ENCODE results near the gene LCP2. TPM values are rescaled to one million over a fixed set of nuclear protein-coding genes. Genes with fewer than 3 reads are reported as not detected.

The LCP2 gene
- total and polyA plus RNA-seq, 10 of the 15 experiments (the other 5 are each of a cell fraction or from before 2014, with no cell fraction given): 8.0 to 50.5 (median 20.6) TPM

- Histone ChIP-seq H3K79me2 (ENCODE audit: control insufficient read depth, insufficient read depth, low read length) (no peaks in the 10 kb centered on the region), H4K20me1 (ENCODE audit: control insufficient read depth, insufficient read depth) (no peaks in the 10 kb centered on the region), H3K4me2 (ENCODE audit: control insufficient read depth, insufficient read depth) (no peak overlapping the region), H2AFZ (ENCODE audit: control insufficient read depth, low read depth, low read length) (no peak overlapping the region), H3K4me3 (no peak overlapping the region), H3K4me1 (ENCODE audit: control insufficient read depth, insufficient read depth, low read length) (no peaks in the 10 kb centered on the region), H3K9ac (ENCODE audit: control insufficient read depth, insufficient read depth, low read length) (no peak overlapping the region), H3K27me3 (replicated peaks in 1 of 2; ENCODE audit: control insufficient read depth in 2 of 2, insufficient read depth in 2 of 2, low read length in 1 of 2) (0 out of 4 replicates have a peak, but pooled peaks cover 0 to 2% of the 10 kb centered on the region in 2 experiments), H3K36me3 (ENCODE audit: control insufficient read depth in 2 of 2, insufficient read depth in 2 of 2, low read length in 1 of 2) (no peaks in the 10 kb centered on the region), H3K27ac (ENCODE audit: control insufficient read depth, insufficient read depth) (no peak overlapping the region), H3K9me3 (replicated peaks; ENCODE audit: control insufficient read depth, insufficient read depth, low read length) (no peaks in the 10 kb centered on the region)
- intact Hi-C loops (cut with micrococcal nuclease; ENCODE audit: unreplicated experiment) (no loop called here), in situ Hi-C loops (cut with MboI) (loop anchor here (10.0 kb wide), 1 partner anchor 405 kb away; no protein-coding TSS in a partner anchor)
- RAD21 ChIA-PET (ENCODE audit: unreplicated experiment): interaction anchor here (0.7 to 1.3 kb wide), 2 partner anchors 38 to 206 kb away, joined by 3 read pairs; no protein-coding TSS in a partner anchor
- SMC1A ChIA-PET (ENCODE audit: uncharacterized antibody, unreplicated experiment): interaction anchor here (0.8 to 1.4 kb wide), 5 partner anchors 11 to 201 kb away, joined by 3 to 4 read pairs (median 3); no protein-coding TSS in a partner anchor
- CTCF ChIA-PET: interaction anchor here (1.0 to 2.2 kb wide), 3 partner anchors 119 to 206 kb away, joined by 4 to 8 read pairs (median 7); no protein-coding TSS in a partner anchor
- WGBS (ENCODE audit: insufficient coverage, insufficient replicate concordance, low lambda C conversion rate, missing lambda C conversion rate): 10% methylated on average over 2 of the region's 2 CpGs
- POLR2A ChIA-PET: no interaction called here
- DNase-seq (ENCODE audit: low read depth, low spot score) (no peak), ATAC-seq (no peak), FAIRE-seq (no peak)
- BruUV-seq (replicated peaks): no TSS peak
- TF ChIP-seq STAT3 (IDR thresholded peaks at IDR 0.05; ENCODE audit: low read depth, low read length): no peak
- TF ChIP-seq ESRRA (IDR thresholded peaks at IDR 0.05; ENCODE audit: low read length): no peak
- no peak for TF ChIP-seq ZNF592 (IDR thresholded peaks at IDR 0.05)
- no peak for TF ChIP-seq LARP7 (IDR thresholded peaks at IDR 0.05)
- TF ChIP-seq CTCF (IDR thresholded peaks at IDR 0.05 in 2 of 3, conservative IDR thresholded peaks at IDR 0.05 in 1 of 3; ENCODE audit: control insufficient read depth in 2 of 3, extremely low read depth in 1 of 3, insufficient read depth in 1 of 3, low read depth in 3 of 3, low read length in 3 of 3): no peak
- TF ChIP-seq FOS (IDR thresholded peaks at IDR 0.05; ENCODE audit: borderline replicate concordance, extremely low read depth, insufficient read length): no peak
- no peak for TF ChIP-seq MEF2B (IDR thresholded peaks at IDR 0.05; ENCODE audit: partially characterized antibody, poor library complexity, severe bottlenecking)
- no peak for TF ChIP-seq POLR2AphosphoS2 (IDR thresholded peaks at IDR 0.05; ENCODE audit: low read depth, low read length)
- TF ChIP-seq WRNIP1 (IDR thresholded peaks at IDR 0.05; ENCODE audit: borderline replicate concordance, low read depth, low read length): no peak
- TF ChIP-seq YY1 (IDR thresholded peaks at IDR 0.05; ENCODE audit: low read depth, low read length): no peak
- no peak for TF ChIP-seq HCFC1 (IDR thresholded peaks at IDR 0.05; ENCODE audit: low read length)
- no peak for TF ChIP-seq ZNF217 (IDR thresholded peaks at IDR 0.05)
- TF ChIP-seq BCL11A (IDR thresholded peaks at IDR 0.05; ENCODE audit: low read depth, low read length): no peak
- no peak for TF ChIP-seq USF1 (IDR thresholded peaks at IDR 0.05; ENCODE audit: borderline replicate concordance, extremely low read length, insufficient read depth, low read depth, low read length)
- no peak for TF ChIP-seq ZBED1 (IDR thresholded peaks at IDR 0.05; ENCODE audit: borderline replicate concordance)
- TF ChIP-seq SREBF1 (IDR thresholded peaks at IDR 0.05; ENCODE audit: low read length): no peak
- TF ChIP-seq PBX3 (IDR thresholded peaks at IDR 0.05; ENCODE audit: insufficient replicate concordance, low read depth, low read length): no peak
- TF ChIP-seq POLR2A (IDR thresholded peaks at IDR 0.05; ENCODE audit: low read depth, low read length): no peak
Measured at GRCh38 chr5:170220191-170220590, 77.4 kb downstream of the LCP2 start.
